BJ (cell line): ENCODE data around the gene LIMCH1. TPM values are rescaled to one million over a fixed set of nuclear protein-coding genes. Genes with fewer than 3 reads are reported as not detected.

Source experiments
- CTCF ChIA-PET: fragments of 350-600 bp; formaldehyde crosslinking; extraction: SDS; loops from one replicate; lab custom pipeline; 2021; ENCODE audit warnings: antibody characterized with exemption, inconsistent platforms; lab: Yijun Ruan, JAX
- POLR2A ChIA-PET: fragments of 300-600 bp; sonication (Branson Sonifier 250); formaldehyde crosslinking; extraction: SDS; loops from one replicate; lab custom pipeline; 2021; ENCODE audit warnings: antibody characterized with exemption; lab: Charles Lee
- DNase-seq: peaks from one replicate; pipeline ENCODE4 v3.0.0-alpha.2; 2011; ENCODE audit warnings: low read depth
- H3K27me3 ChIP-seq: 2 replicates; pipeline ENCODE4 v1.6.0; 2011; ENCODE audit warnings: low read length; ENCODE audit not compliant: control insufficient read depth, insufficient read depth
- H3K36me3 ChIP-seq: 2 replicates; pipeline ENCODE4 v1.5.1; 2011; ENCODE audit warnings: low read length; ENCODE audit not compliant: control insufficient read depth, insufficient read depth
- H3K4me3 ChIP-seq: 2 replicates; pipeline ENCODE4 v1.5.1; 2011; ENCODE audit warnings: low read depth, mild to moderate bottlenecking, control low read depth, low read length
- CTCF ChIP-seq: IDR thresholded peaks from 2 replicates; pipeline ENCODE4 v1.5.1; 2011; ENCODE audit warnings: low read depth, mild to moderate bottlenecking, control low read depth, inconsistent platforms, low read length, moderate library complexity; ENCODE audit not compliant: insufficient read depth
- polyA plus RNA-seq: library from polyadenylated mRNA; depleted of rRNA; stranded (reverse); fragments of >200 nt; gene quantifications from 2 replicates; pipeline ENCODE4 v1.2.3, GENCODE V29; 2011

Gene LIMCH1
- polyA plus RNA-seq, 1 experiment = 133 TPM

- DNase-seq = no peak
- Histone ChIP-seq H3K4me3 (no peak overlapping the region), H3K36me3 (no peaks in the 10 kb centered on the region), H3K27me3 (no peaks in the 10 kb centered on the region)
- no peak for TF ChIP-seq CTCF
- POLR2A ChIA-PET = interaction anchor here (0.6 kb wide), 1 partner anchor 23 kb away, joined by 3 read pairs; no protein-coding TSS in a partner anchor
- CTCF ChIA-PET = interaction anchor here (0.9 kb wide), 1 partner anchor 83 kb away, joined by 3 read pairs; the partner anchor contains the start of gene LIMCH1
Observed at GRCh38 chr4:41620594-41621256, 82.8 kb downstream of the LIMCH1 start.

- no peak for DNase-seq
- Histone ChIP-seq H3K36me3 (no peaks in the 10 kb centered on the region), H3K27me3 (no peaks in the 10 kb centered on the region), H3K4me3 (no peak overlapping the region)
- ChIA-PET CTCF (no interaction called here), POLR2A (interaction anchor here (0.6 kb wide), 1 partner anchor 20 kb away, joined by 3 read pairs; no protein-coding TSS in a partner anchor)
- no peak for TF ChIP-seq CTCF
Observed at GRCh38 chr4:41622787-41623186, 84.8 kb downstream of the LIMCH1 start.

GRCh38 chr4:41624765-41625164 lies 86.8 kb downstream of the LIMCH1 start:
- no peaks in the 10 kb centered on the region for H3K27me3 ChIP-seq
- ChIA-PET POLR2A (no interaction called here), CTCF (interaction anchor here (0.6 to 1.6 kb wide), 4 partner anchors 17 to 1031 kb away, joined by 3 to 6 read pairs (median 4); no protein-coding TSS in a partner anchor)
- no peak overlapping the region for H3K4me3 ChIP-seq
- H3K36me3 ChIP-seq = no peaks in the 10 kb centered on the region
- DNase-seq = no peak
- no peak for TF ChIP-seq CTCF

- CTCF ChIA-PET = interaction anchor here (0.7 to 1.6 kb wide), 2 partner anchors 9 to 344 kb away, joined by 3 read pairs; no protein-coding TSS in a partner anchor
- no peak for DNase-seq
Observed at GRCh38 chr4:41625531-41625930, 87.6 kb downstream of the LIMCH1 start.

GRCh38 chr4:41628936-41629335 lies 91.0 kb downstream of the LIMCH1 start:
- Histone ChIP-seq H3K27me3 (no peaks in the 10 kb centered on the region), H3K36me3 (no peaks in the 10 kb centered on the region), H3K4me3 (no peak overlapping the region)
- no peak for TF ChIP-seq CTCF
- no peak for DNase-seq
- ChIA-PET POLR2A (no interaction called here), CTCF (no interaction called here)

More at GRCh38 chr4:41625531-41625930, 87.6 kb downstream of the LIMCH1 start:
- no peak for TF ChIP-seq CTCF
- Histone ChIP-seq H3K4me3 (no peak overlapping the region), H3K27me3 (no peaks in the 10 kb centered on the region), H3K36me3 (no peaks in the 10 kb centered on the region)
- POLR2A ChIA-PET = no interaction called here
